Osteocyte (in vitro differentiated cells): ENCODE results near the gene EFNB2. TPM values are rescaled to one million over a fixed set of nuclear protein-coding genes. Genes with fewer than 3 reads are reported as not detected.

Experiments
- DNase-seq: peaks from one replicate; pipeline ENCODE4 v3.0.0; 2021; ENCODE audit warnings: mixed read lengths; ENCODE audit not compliant: unreplicated experiment; ENCODE audit errors: extremely low spot score
- H3K27ac Mint-ChIP-seq: one replicate; pipeline ENCODE4 v1.8.0; 2021; ENCODE audit warnings: mild to moderate bottlenecking, mixed read lengths; ENCODE audit not compliant: unreplicated experiment
- H3K27me3 Mint-ChIP-seq: one replicate; pipeline ENCODE4 v1.8.0; 2021; ENCODE audit warnings: mixed read lengths; ENCODE audit not compliant: unreplicated experiment
- H3K36me3 Mint-ChIP-seq: one replicate; pipeline ENCODE4 v1.8.0; 2021; ENCODE audit warnings: mixed read lengths; ENCODE audit not compliant: unreplicated experiment
- H3K4me1 Mint-ChIP-seq: one replicate; pipeline ENCODE4 v1.8.0; 2021; ENCODE audit warnings: mixed read lengths; ENCODE audit not compliant: unreplicated experiment
- H3K4me3 Mint-ChIP-seq: one replicate; pipeline ENCODE4 v1.8.0; 2021; ENCODE audit warnings: mild to moderate bottlenecking, moderate library complexity, mixed read lengths; ENCODE audit not compliant: unreplicated experiment
- H3K9me3 Mint-ChIP-seq: one replicate; pipeline ENCODE4 v1.8.0; 2021; ENCODE audit warnings: mixed read lengths; ENCODE audit not compliant: unreplicated experiment
- total RNA-seq: library from RNA; stranded (reverse); gene quantifications from 2 replicates; pipeline ENCODE4 v1.2.1, GENCODE V29; 2021
- TF ChIP-seq, protein P1 (sequence below): fragments of 200-600 bp; sonication (generic); IDR thresholded peaks from 2 replicates; pipeline ENCODE4 v1.5.0; 2021; ENCODE audit warnings: antibody characterized with exemption, mild to moderate bottlenecking, moderate library complexity

EFNB2 gene
- total RNA-seq, 1 donor from 2014 or later = 50.0 TPM

DNA sequence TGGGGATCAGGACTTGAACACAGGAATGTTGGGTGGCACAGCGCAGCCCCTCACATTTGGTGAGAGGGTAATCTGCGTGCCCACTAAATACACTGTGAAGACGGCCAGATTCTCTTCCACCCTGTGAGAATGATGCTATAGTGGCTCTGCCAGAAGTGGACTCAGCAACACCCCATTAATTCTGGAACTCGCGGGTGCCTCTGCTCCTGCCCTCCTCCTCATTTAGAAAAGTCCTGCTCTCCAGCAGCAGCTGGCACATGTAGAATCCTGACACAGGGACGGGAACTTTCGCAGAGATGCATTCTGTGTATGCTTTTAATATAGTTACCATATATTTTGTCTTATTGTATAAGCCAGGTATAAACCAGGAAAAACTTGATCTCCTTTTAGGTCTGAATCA, 57.3 kb downstream of the EFNB2 start:
- TF ChIP-seq, protein P1, sequence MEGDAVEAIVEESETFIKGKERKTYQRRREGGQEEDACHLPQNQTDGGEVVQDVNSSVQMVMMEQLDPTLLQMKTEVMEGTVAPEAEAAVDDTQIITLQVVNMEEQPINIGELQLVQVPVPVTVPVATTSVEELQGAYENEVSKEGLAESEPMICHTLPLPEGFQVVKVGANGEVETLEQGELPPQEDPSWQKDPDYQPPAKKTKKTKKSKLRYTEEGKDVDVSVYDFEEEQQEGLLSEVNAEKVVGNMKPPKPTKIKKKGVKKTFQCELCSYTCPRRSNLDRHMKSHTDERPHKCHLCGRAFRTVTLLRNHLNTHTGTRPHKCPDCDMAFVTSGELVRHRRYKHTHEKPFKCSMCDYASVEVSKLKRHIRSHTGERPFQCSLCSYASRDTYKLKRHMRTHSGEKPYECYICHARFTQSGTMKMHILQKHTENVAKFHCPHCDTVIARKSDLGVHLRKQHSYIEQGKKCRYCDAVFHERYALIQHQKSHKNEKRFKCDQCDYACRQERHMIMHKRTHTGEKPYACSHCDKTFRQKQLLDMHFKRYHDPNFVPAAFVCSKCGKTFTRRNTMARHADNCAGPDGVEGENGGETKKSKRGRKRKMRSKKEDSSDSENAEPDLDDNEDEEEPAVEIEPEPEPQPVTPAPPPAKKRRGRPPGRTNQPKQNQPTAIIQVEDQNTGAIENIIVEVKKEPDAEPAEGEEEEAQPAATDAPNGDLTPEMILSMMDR = no peak
- no peak for DNase-seq
- peaks cover 7% of the 10 kb centered on the region for H3K4me1 Mint-ChIP-seq
- no peak overlapping the region for H3K27ac Mint-ChIP-seq
- H3K9me3 Mint-ChIP-seq = peaks cover 7% of the 10 kb centered on the region
- no peaks in the 10 kb centered on the region for H3K36me3 Mint-ChIP-seq
- H3K27me3 Mint-ChIP-seq = no peaks in the 10 kb centered on the region
- H3K4me3 Mint-ChIP-seq = no peak overlapping the region

DNA sequence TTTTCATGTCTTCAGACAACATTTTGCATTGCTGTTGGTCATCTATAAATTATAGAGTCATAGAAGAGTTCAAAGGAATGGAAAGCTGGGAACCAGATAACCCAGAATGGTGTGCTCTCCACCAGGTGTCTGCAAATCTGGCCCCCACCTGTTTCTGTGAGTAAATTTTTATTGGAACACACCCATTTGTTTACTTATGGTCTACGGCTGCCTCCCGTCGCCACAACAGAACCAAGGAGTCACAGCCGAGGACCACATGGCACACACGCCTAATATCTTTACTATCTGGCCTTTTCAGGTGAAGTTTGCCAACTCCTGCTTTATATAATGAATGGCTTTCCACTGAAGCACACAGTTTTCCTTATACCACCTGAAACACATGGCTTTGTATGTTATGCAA, 58.2 kb downstream of the EFNB2 start:
- no peak for DNase-seq
- Mint-ChIP-seq H3K4me1 (peaks cover 12% of the 10 kb centered on the region), H3K27me3 (no peaks in the 10 kb centered on the region), H3K9me3 (peaks cover 2% of the 10 kb centered on the region), H3K4me3 (no peak overlapping the region), H3K27ac (no peak overlapping the region), H3K36me3 (no peaks in the 10 kb centered on the region)
- TF ChIP-seq, protein P1 = no peak

DNA sequence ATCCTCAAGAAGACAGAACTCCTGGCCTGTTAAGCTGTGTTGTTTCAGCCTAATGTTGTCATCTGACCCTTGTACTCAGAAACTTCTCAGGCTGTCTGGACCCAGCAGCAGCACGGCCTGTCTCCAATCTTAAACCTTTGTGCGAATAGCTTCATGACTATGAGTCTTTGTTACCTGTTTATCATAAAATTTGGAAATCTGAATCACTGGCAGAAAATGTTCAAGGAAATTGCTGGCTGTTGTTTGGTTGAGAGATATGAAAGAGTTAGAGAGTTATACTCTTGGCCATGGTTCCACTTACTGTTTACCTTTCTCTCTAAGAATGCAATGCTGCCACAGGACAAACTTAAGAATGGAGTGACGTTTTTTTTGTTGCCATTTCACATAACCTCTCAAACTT, 59.6 kb downstream of the EFNB2 start:
- H3K4me3 Mint-ChIP-seq = no peak overlapping the region
- no peak for DNase-seq
- no peak overlapping the region for H3K27ac Mint-ChIP-seq
- peaks cover 22% of the 10 kb centered on the region for H3K4me1 Mint-ChIP-seq
- H3K27me3 Mint-ChIP-seq = no peaks in the 10 kb centered on the region
- H3K36me3 Mint-ChIP-seq = no peaks in the 10 kb centered on the region
- H3K9me3 Mint-ChIP-seq = no peaks in the 10 kb centered on the region
- TF ChIP-seq, protein P1 = no peak

DNA sequence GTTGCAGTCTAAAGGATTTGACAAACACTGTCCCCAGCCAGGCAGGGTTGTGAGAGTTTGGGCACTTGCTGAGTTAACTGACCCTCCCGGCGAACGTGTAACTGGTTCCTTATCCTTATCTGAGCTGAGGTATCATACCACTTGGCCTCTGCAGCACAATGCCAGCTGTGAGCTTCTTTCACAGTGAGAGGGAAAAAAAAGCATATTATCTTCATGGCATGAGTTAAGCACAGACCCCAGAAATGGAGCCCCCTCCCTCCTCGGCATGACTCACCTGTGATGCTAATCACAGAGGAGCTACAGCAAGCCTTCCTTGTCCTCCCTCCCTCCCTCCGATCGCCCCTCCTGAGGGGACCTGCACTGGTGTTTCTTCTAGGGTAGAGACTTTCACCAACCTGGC, 60.5 kb downstream of the EFNB2 start:
- Mint-ChIP-seq H3K4me3 (no peak overlapping the region), H3K27ac (no peak overlapping the region), H3K36me3 (no peaks in the 10 kb centered on the region), H3K9me3 (no peaks in the 10 kb centered on the region), H3K4me1 (peaks cover 22% of the 10 kb centered on the region), H3K27me3 (no peaks in the 10 kb centered on the region)
- DNase-seq = no peak
- TF ChIP-seq, protein P1 = no peak

DNA sequence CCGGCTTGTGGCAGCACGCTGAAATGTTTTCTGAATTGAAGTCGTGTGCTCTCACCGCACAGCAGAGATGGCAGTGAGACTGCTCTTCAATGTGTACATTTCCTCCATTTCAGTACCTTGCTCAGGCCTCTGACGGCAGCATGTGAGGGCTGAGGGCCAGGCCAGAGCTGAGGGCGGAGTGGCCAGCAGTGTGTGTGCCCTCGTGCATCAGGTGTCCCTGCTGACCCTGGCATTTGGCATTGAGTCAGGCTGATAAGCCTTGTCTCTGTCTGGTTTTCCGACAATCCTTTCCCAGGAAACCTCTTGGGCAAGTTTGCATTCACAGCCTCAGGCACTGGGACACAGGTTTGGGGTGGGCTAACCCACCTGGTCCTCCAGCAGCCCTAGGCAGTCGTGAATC, 62.3 kb downstream of the EFNB2 start:
- H3K4me1 Mint-ChIP-seq = peaks cover 22% of the 10 kb centered on the region
- H3K27me3 Mint-ChIP-seq = no peaks in the 10 kb centered on the region
- no peaks in the 10 kb centered on the region for H3K9me3 Mint-ChIP-seq
- no peak overlapping the region for H3K27ac Mint-ChIP-seq
- no peak for DNase-seq
- H3K36me3 Mint-ChIP-seq = no peaks in the 10 kb centered on the region
- TF ChIP-seq, protein P1 = no peak
- no peak overlapping the region for H3K4me3 Mint-ChIP-seq
